HG03469 (cell line): Measurements from ENCODE around the gene URI1.

Source experiments
- ATAC-seq: cut with Tn5 transposase; IDR thresholded peaks from one replicate; pipeline ENCODE4 v1.9.1; 2021; ENCODE audit warnings: mild to moderate bottlenecking, moderate library complexity, moderate number of reproducible peaks; ENCODE audit not compliant: unreplicated experiment

Gene URI1

GRCh38 chr19:29967623-29968022 lies 25.6 kb downstream of the URI1 start:
- ATAC-seq, result no peak

- ATAC-seq, result no peak
Measured at GRCh38 chr19:29969891-29970290, 27.9 kb downstream of the URI1 start.

GRCh38 chr19:29971002-29971401 lies 29.0 kb downstream of the URI1 start:
- ATAC-seq, result no peak

- no peak for ATAC-seq
Measured at GRCh38 chr19:29971648-29972047, 29.6 kb downstream of the URI1 start.

GRCh38 chr19:29974701-29975100 lies 32.7 kb downstream of the URI1 start:
- no peak for ATAC-seq

GRCh38 chr19:29976151-29976943 lies 34.3 kb downstream of the URI1 start:
- ATAC-seq, result no peak

- no peak for ATAC-seq
Measured at GRCh38 chr19:29978080-29978479, 36.0 kb downstream of the URI1 start.

- no peak for ATAC-seq
Measured at GRCh38 chr19:29983568-29983967, 41.5 kb downstream of the URI1 start.

GRCh38 chr19:29985196-29985595 lies 43.2 kb downstream of the URI1 start:
- no peak for ATAC-seq

GRCh38 chr19:29988351-29988750 lies 46.3 kb downstream of the URI1 start:
- no peak for ATAC-seq

- ATAC-seq, result no peak
Measured at GRCh38 chr19:29992233-29992867, 50.3 kb downstream of the URI1 start.

GRCh38 chr19:29999490-29999889 lies 57.5 kb downstream of the URI1 start:
- ATAC-seq, result no peak

- ATAC-seq, result no peak
Measured at GRCh38 chr19:30000862-30001261, 58.8 kb downstream of the URI1 start.

GRCh38 chr19:30001301-30001700 lies 59.3 kb downstream of the URI1 start:
- no peak for ATAC-seq

GRCh38 chr19:30001791-30002190 lies 59.8 kb downstream of the URI1 start:
- no peak for ATAC-seq

- ATAC-seq, result no peak
Measured at GRCh38 chr19:30003866-30004265, 61.8 kb downstream of the URI1 start.

- ATAC-seq, result no peak
Measured at GRCh38 chr19:30004403-30004802, 62.4 kb downstream of the URI1 start.

- no peak for ATAC-seq
Measured at GRCh38 chr19:30006207-30006606, 64.2 kb downstream of the URI1 start.

GRCh38 chr19:30008169-30008568 lies 66.1 kb downstream of the URI1 start:
- no peak for ATAC-seq

GRCh38 chr19:30009013-30009412 lies 67.0 kb downstream of the URI1 start:
- ATAC-seq, result no peak

GRCh38 chr19:30011051-30011578 lies 69.1 kb downstream of the URI1 start:
- no peak for ATAC-seq

- no peak for ATAC-seq
Measured at GRCh38 chr19:30014770-30015169, 72.7 kb downstream of the URI1 start.
